ENCODE measurements around the gene EXOSC3.

DNA sequence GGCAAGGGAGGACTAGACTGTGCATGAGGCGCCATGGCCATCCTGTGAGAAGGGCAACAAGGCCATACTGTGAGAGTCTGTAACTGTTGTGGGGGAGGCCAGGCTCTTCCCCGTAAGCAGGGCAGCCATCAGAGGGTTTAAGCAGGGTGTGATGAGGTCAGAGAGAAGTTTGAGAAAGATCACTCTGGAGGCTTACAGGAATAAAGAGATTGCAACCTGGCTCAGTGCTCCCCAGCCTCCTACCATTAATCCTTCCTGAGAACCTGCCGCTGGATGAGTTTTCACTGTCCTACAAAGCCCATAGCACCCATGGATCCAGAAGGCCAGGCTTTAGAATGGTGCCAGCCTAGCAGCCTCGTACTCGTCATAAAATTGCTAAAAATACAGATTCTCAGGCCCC is 45.6 kb downstream of the EXOSC3 start:
- TF ChIP-seq CBX8 (IDR thresholded peaks at IDR 0.05; ENCODE audit: borderline replicate concordance, low read depth, low read length) (no peak), POLR2AphosphoS5 (IDR thresholded peaks at IDR 0.05; ENCODE audit: low read depth, low read length) (no peak), BRCA1 (IDR thresholded peaks at IDR 0.05; ENCODE audit: low read depth, low read length) (no peak), RAD21 (IDR thresholded peaks at IDR 0.05 in 1 of 2, conservative IDR thresholded peaks at IDR 0.05 in 1 of 2; ENCODE audit: low read depth in 2 of 2, low read length in 2 of 2) (no peak), TAF1 (IDR thresholded peaks at IDR 0.05; ENCODE audit: low read depth, low read length) (no peak), PHF8 (conservative IDR thresholded peaks at IDR 0.05; ENCODE audit: low read depth, low read length) (no peak), EZH2 (IDR thresholded peaks at IDR 0.05; ENCODE audit: low read depth, low read length, severe bottlenecking) (no peak), POLR2A (IDR thresholded peaks at IDR 0.05; ENCODE audit: control extremely low read depth in 1 of 2, low read depth in 2 of 2, low read length in 2 of 2) (no peak), SIN3A (conservative IDR thresholded peaks at IDR 0.05 in 1 of 2, IDR thresholded peaks at IDR 0.05 in 1 of 2; ENCODE audit: low read depth in 1 of 2, low read length in 2 of 2) (no peak)
- TF ChIP-seq, protein P1, sequence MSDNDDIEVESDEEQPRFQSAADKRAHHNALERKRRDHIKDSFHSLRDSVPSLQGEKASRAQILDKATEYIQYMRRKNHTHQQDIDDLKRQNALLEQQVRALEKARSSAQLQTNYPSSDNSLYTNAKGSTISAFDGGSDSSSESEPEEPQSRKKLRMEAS (IDR thresholded peaks at IDR 0.05), result no peak
- TF ChIP-seq, protein P2, sequence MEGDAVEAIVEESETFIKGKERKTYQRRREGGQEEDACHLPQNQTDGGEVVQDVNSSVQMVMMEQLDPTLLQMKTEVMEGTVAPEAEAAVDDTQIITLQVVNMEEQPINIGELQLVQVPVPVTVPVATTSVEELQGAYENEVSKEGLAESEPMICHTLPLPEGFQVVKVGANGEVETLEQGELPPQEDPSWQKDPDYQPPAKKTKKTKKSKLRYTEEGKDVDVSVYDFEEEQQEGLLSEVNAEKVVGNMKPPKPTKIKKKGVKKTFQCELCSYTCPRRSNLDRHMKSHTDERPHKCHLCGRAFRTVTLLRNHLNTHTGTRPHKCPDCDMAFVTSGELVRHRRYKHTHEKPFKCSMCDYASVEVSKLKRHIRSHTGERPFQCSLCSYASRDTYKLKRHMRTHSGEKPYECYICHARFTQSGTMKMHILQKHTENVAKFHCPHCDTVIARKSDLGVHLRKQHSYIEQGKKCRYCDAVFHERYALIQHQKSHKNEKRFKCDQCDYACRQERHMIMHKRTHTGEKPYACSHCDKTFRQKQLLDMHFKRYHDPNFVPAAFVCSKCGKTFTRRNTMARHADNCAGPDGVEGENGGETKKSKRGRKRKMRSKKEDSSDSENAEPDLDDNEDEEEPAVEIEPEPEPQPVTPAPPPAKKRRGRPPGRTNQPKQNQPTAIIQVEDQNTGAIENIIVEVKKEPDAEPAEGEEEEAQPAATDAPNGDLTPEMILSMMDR (IDR thresholded peaks at IDR 0.05; ENCODE audit: control extremely low read depth in 1 of 3, insufficient read depth in 1 of 3, low read depth in 1 of 3, low read length in 3 of 3), result no peak
- TF ChIP-seq, protein P3, sequence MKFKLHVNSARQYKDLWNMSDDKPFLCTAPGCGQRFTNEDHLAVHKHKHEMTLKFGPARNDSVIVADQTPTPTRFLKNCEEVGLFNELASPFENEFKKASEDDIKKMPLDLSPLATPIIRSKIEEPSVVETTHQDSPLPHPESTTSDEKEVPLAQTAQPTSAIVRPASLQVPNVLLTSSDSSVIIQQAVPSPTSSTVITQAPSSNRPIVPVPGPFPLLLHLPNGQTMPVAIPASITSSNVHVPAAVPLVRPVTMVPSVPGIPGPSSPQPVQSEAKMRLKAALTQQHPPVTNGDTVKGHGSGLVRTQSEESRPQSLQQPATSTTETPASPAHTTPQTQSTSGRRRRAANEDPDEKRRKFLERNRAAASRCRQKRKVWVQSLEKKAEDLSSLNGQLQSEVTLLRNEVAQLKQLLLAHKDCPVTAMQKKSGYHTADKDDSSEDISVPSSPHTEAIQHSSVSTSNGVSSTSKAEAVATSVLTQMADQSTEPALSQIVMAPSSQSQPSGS (IDR thresholded peaks at IDR 0.05; ENCODE audit: low read length), result no peak
